HEK293 (cell line): Measurements from ENCODE around the gene KXD1.
A peak's percentile ranks its signal among the peaks of the same experiment; 100 is the strongest.
"Not testable (repeated sequence)": the region's sequence is repeated elsewhere in the genome, so short reads cannot be mapped to it uniquely, and the experiment has no call there.

Experiments
- CTCF ChIA-PET: fragments of 350-600 bp; formaldehyde crosslinking; extraction: SDS; loops from one replicate; lab custom pipeline; 2021; ENCODE audit warnings: antibody characterized with exemption; lab: Yijun Ruan, JAX
- POLR2A ChIA-PET: fragments of 300-600 bp; formaldehyde crosslinking; extraction: SDS; loops from one replicate; lab custom pipeline; 2020; ENCODE audit warnings: antibody characterized with exemption, inconsistent platforms; lab: Yijun Ruan, JAX
- H3K27ac ChIP-seq: fragments of 200-500 bp; sonication (Bioruptor generic); 2 replicates; pipeline ENCODE4 v1.5.1; 2014; ENCODE audit warnings: low read depth, low read length, control low read depth, inconsistent platforms; ENCODE audit errors: extremely low read depth
- H3K36me3 ChIP-seq, 2 experiments: fragments of 200-500 bp in 1 of 2; sonication (Bioruptor generic) in 1 of 2; 1 replicate in 1 of 2; 2 replicates in 1 of 2; pipeline ENCODE4 v1.5.1; 2014 to 2017; ENCODE audit warnings: inconsistent platforms in 2 of 2, low read length in 2 of 2; ENCODE audit not compliant: control insufficient read depth in 2 of 2, insufficient read depth in 1 of 2
- H3K4me1 ChIP-seq: fragments of 200-500 bp; sonication (Bioruptor generic); 2 replicates; pipeline ENCODE4 v1.5.1; 2014; ENCODE audit warnings: mild to moderate bottlenecking, low read length, inconsistent platforms; ENCODE audit not compliant: control insufficient read depth, insufficient read depth
- H3K4me3 ChIP-seq: 2 replicates; pipeline ENCODE4 v1.5.1; 2011; ENCODE audit warnings: low read depth, mild to moderate bottlenecking, control low read depth, low read length, moderate library complexity
- H3K9me3 ChIP-seq: fragments of 200-500 bp; sonication (Bioruptor generic); 2 replicates; pipeline ENCODE4 v1.5.1; 2014; ENCODE audit warnings: low read depth, low read length, inconsistent platforms; ENCODE audit not compliant: control insufficient read depth, insufficient read depth
- HIC1 ChIP-seq: fragments of 450-650 bp; formaldehyde crosslinking; IDR thresholded peaks from 2 replicates; pipeline ENCODE4 v1.5.1; 2016; ENCODE audit warnings: missing biosample characterization, missing genetic modification characterization
- IKZF3 ChIP-seq: fragments of 450-650 bp; IDR thresholded peaks from 2 replicates; pipeline ENCODE4 v1.5.0; 2018; ENCODE audit warnings: missing biosample characterization, mild to moderate bottlenecking, missing genetic modification characterization, moderate library complexity
- MEIS1 ChIP-seq: sonication (generic); formaldehyde crosslinking; IDR thresholded peaks from 2 replicates; pipeline ENCODE4 v1.8.1; 2022; ENCODE audit warnings: missing genetic modification reagents, mild to moderate bottlenecking, borderline replicate concordance
- PRDM1 ChIP-seq: fragments of 450-650 bp; formaldehyde crosslinking; IDR thresholded peaks from 2 replicates; pipeline ENCODE4; 2016; ENCODE audit warnings: missing biosample characterization, missing genetic modification characterization
- ZBTB11 ChIP-seq: fragments of 450-650 bp; formaldehyde crosslinking; conservative IDR thresholded peaks from 2 replicates; pipeline ENCODE4 v1.5.1; 2016; ENCODE audit warnings: low read depth, missing biosample characterization, missing genetic modification characterization
- ZBTB17 ChIP-seq: fragments of 450-650 bp; formaldehyde crosslinking; IDR thresholded peaks from 2 replicates; pipeline ENCODE4 v1.5.1; 2016; ENCODE audit warnings: missing biosample characterization, missing genetic modification characterization
- ZNF121 ChIP-seq: fragments of 450-650 bp; formaldehyde crosslinking; IDR thresholded peaks from 2 replicates; pipeline ENCODE4 v1.5.1; 2016; ENCODE audit warnings: missing biosample characterization, missing genetic modification characterization
- ZNF335 ChIP-seq: fragments of 450-650 bp; formaldehyde crosslinking; conservative IDR thresholded peaks from 2 replicates; pipeline ENCODE4 v1.5.1; 2016; ENCODE audit warnings: missing biosample characterization, missing genetic modification characterization
- ZNF513 ChIP-seq: fragments of 450-650 bp; IDR thresholded peaks from 2 replicates; pipeline ENCODE4 v1.5.1; 2018; ENCODE audit warnings: missing biosample characterization, missing genetic modification characterization
- ZNF660 ChIP-seq: fragments of 450-650 bp; IDR thresholded peaks from 2 replicates; pipeline ENCODE4 v1.5.1; 2018; ENCODE audit warnings: missing biosample characterization, mild to moderate bottlenecking, missing genetic modification characterization
- ZNF768 ChIP-seq: fragments of 450-650 bp; formaldehyde crosslinking; IDR thresholded peaks from 2 replicates; pipeline ENCODE4 v1.5.1; 2018; ENCODE audit warnings: missing biosample characterization, mild to moderate bottlenecking, missing genetic modification characterization
- ZSCAN16 ChIP-seq: fragments of 450-650 bp; formaldehyde crosslinking; IDR thresholded peaks from 2 replicates; pipeline ENCODE4 v1.5.1; 2016; ENCODE audit warnings: missing biosample characterization, missing genetic modification characterization
- TF ChIP-seq, protein P1 (sequence below): fragments of 450-650 bp; formaldehyde crosslinking; IDR thresholded peaks from 2 replicates; pipeline ENCODE4 v1.5.1; 2017; ENCODE audit warnings: missing biosample characterization, missing genetic modification characterization
- TF ChIP-seq, protein P2 (sequence below): fragments of 450-650 bp; formaldehyde crosslinking; IDR thresholded peaks from 2 replicates; pipeline ENCODE4 v1.5.1; 2016; ENCODE audit warnings: missing biosample characterization, missing genetic modification characterization

The KXD1 gene

DNA sequence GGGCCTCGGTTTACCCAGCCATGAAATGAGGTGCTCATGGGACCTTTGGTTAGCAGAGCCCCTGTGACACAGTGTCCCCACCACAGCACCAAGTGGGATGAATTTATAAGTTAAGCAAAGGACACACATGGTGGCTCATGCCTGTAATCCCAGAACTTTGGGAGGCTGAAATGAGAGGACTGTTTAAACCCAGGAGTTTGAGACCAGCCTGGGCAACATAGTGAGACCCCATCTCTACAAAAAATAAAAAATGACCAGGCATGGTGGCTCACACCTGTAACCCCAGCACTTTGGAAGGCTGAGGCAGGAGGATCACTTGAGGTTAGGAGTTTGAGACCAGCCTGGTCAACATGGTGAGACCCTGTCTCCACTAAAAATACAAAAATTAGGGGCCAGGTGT is 17.5 kb upstream of the KXD1 start:
- H3K27ac ChIP-seq, H3K4me3 ChIP-seq, H3K4me1 ChIP-seq, H3K9me3 ChIP-seq, POLR2A ChIA-PET: not testable (repeated sequence)
- H3K36me3 ChIP-seq = peaks cover 21 to 61% of the 10 kb centered on the region in 2 experiments
- TF ChIP-seq ZSCAN16 (tag by site-specific recombination) = peak; percentile 71; the same call in 1 of the 2 replicates
- peak; percentile 91 for TF ChIP-seq ZNF121 (tag by site-specific recombination)
- CTCF ChIA-PET = interaction anchor here (0.6 kb wide), 1 partner anchor 18 kb away, joined by 3 read pairs; no protein-coding TSS in a partner anchor

GRCh38 chr19:18541258-18541991 is 16.2 kb upstream of the KXD1 start:
- CTCF ChIA-PET = interaction anchor here (0.9 to 1.7 kb wide), 2 partner anchors 134 to 326 kb away, joined by 3 read pairs; no protein-coding TSS in a partner anchor
- POLR2A ChIA-PET = interaction anchor here (1.6 to 1.7 kb wide), 2 partner anchors 16 to 19 kb away, joined by 4 to 10 read pairs; partner anchors contain the start of genes ELL and KXD1
- Histone ChIP-seq H3K4me1 (no peaks in the 10 kb centered on the region), H3K36me3 (peaks cover 17 to 50% of the 10 kb centered on the region in 2 experiments), H3K4me3 (no peak overlapping the region), H3K9me3 (no peaks in the 10 kb centered on the region), H3K27ac (no peak overlapping the region)
- TF ChIP-seq ZNF513 (tag by site-specific recombination) = peak; percentile 92
- TF ChIP-seq MEIS1 (CRISPR knock-in tag) = no peak
- no peak for TF ChIP-seq IKZF3
- peak; percentile 80; the same call in 1 of the 2 replicates for TF ChIP-seq ZNF768
- TF ChIP-seq ZNF121 (tag by site-specific recombination) = peak; percentile 91
- no peak for TF ChIP-seq PRDM1
- 0 out of 2 replicates have a peak, but pooled peaks have one; percentile 15 for TF ChIP-seq HIC1 (tag by site-specific recombination)

DNA sequence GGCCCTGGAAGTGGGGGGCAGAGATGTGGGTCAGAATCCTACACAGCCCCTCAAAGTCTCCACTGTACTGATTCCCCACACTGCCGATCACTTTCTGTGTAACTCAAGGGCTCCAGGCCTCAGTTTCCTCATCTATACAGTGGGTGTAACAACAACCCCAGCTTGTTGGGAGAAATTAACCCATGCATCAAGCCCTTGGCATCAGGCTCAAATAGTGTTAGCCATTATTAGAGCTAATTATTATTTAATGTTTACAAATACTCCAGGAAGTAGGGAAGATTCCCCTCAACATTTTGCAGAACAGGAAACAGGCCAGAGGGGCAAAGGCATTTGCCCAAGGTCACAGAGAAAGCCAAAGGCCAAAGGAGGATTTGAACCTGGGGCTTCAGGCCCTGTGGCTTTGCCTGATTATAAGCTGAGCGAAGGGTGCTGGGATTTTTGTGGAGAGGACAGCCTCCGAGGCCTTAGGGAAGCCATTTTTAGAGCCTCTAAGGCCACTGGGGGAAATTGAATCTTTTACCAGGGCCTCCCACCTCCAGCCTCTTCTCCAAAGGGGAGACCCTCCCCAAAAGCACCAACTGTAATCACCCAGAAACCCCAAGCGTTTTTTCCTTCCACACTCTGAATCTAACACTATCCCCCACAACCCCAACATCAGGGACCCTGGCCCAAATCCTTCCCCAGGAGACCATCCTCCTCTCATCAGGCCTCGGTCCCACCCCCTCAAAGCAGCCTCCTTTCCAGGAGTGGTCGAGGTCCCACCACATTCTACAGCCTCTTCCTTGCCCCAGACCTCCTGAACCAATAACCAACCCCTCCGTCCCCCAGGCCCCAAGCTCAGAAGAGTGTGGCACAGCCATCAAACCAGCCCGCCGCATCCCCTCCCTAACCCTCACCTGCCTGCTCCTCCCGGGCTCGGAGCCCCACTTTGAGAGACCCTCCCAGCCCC is 15.4 kb upstream of the KXD1 start:
- CTCF ChIA-PET = interaction anchor here (0.6 to 1.7 kb wide), 5 partner anchors 19 to 444 kb away, joined by 3 read pairs; no protein-coding TSS in a partner anchor
- Histone ChIP-seq H3K27ac (peak overlapping the region; percentile 74), H3K9me3 (no peaks in the 10 kb centered on the region), H3K36me3 (peaks cover 9 to 42% of the 10 kb centered on the region in 2 experiments), H3K4me3 (peak overlapping the region; percentile 78), H3K4me1 (no peaks in the 10 kb centered on the region)
- POLR2A ChIA-PET = interaction anchor here (0.6 to 1.7 kb wide), 6 partner anchors 8 to 47 kb away, joined by 4 to 10 read pairs (median 5); partner anchors contain the start of genes ELL, KXD1, REX1BD and UBA52
- TF ChIP-seq ZBTB11 (tag by site-specific recombination) (no peak), ZBTB17 (tag by site-specific recombination) (no peak), ZNF335 (0 out of 2 replicates have a peak, but pooled peaks have one; percentile 32), ZNF660 (tag by site-specific recombination) (no peak)
- TF ChIP-seq, protein P1, sequence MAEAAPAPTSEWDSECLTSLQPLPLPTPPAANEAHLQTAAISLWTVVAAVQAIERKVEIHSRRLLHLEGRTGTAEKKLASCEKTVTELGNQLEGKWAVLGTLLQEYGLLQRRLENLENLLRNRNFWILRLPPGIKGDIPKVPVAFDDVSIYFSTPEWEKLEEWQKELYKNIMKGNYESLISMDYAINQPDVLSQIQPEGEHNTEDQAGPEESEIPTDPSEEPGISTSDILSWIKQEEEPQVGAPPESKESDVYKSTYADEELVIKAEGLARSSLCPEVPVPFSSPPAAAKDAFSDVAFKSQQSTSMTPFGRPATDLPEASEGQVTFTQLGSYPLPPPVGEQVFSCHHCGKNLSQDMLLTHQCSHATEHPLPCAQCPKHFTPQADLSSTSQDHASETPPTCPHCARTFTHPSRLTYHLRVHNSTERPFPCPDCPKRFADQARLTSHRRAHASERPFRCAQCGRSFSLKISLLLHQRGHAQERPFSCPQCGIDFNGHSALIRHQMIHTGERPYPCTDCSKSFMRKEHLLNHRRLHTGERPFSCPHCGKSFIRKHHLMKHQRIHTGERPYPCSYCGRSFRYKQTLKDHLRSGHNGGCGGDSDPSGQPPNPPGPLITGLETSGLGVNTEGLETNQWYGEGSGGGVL (tag by site-specific recombination) = peak; percentile 82; the same call in 1 of the 2 replicates
- TF ChIP-seq, protein P2, sequence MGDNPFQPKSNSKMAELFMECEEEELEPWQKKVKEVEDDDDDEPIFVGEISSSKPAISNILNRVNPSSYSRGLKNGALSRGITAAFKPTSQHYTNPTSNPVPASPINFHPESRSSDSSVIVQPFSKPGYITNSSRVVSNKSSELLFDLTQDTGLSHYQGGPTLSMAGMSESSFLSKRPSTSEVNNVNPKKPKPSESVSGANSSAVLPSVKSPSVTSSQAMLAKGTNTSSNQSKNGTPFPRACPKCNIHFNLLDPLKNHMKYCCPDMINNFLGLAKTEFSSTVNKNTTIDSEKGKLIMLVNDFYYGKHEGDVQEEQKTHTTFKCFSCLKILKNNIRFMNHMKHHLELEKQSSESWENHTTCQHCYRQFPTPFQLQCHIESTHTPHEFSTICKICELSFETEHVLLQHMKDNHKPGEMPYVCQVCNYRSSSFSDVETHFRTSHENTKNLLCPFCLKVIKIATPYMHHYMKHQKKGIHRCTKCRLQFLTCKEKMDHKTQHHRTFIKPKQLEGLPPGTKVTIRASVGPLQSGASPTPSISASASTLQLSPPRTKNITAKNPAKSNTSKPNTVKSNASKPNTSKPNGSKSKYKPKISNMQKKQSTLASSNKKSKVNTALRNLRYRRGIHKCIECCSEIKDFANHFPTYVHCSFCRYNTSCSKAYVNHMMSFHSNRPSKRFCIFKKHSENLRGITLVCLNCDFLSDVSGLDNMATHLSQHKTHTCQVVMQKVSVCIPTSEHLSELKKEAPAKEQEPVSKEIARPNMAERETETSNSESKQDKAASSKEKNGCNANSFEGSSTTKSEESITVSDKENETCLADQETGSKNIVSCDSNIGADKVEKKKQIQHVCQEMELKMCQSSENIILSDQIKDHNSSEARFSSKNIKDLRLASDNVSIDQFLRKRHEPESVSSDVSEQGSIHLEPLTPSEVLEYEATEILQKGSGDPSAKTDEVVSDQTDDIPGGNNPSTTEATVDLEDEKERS = no peak
